ENCODE data around the gene PARK7. TPM values are rescaled to one million over a fixed set of nuclear protein-coding genes. Genes with fewer than 3 reads are reported as not detected.

Gene PARK7
- total RNA-seq, 4 donors from 2014 or later = 40.4 to 103 (median 82.8) TPM

GRCh38 chr1:8027748-8028570, 66.4 kb downstream of the PARK7 start:
- Histone ChIP-seq H3K27ac (peak overlapping the region; percentile 92 to 96 (median 94)), H3K27me3 (no peaks in the 10 kb centered on the region), H3K4me1 (peaks cover 13 to 61% (median 38%) of the 10 kb centered on the region in 4 donors), H3K36me3 (no peaks in the 10 kb centered on the region), H3K4me3 (peak overlapping the region in 1 of 4 donors; percentile 92), H3K9me3 (no peaks in the 10 kb centered on the region)
- intact Hi-C loops (cut with DNase I; ENCODE audit: low total_unique reads) = loop anchor here (5.0 to 10.0 kb wide), 3 partner anchors 109 to 289 kb away; partner anchors contain the start of gene SLC45A1
- no peak for TF ChIP-seq EP300 (IDR thresholded peaks at IDR 0.05; ENCODE audit: low read depth)
- TF ChIP-seq CTCF (IDR thresholded peaks at IDR 0.05) = peak in 2 of 5 experiments; percentile 13 to 15
- peak; percentile 7 for TF ChIP-seq POLR2A (IDR thresholded peaks at IDR 0.05)
- peak in 2 of 3 donors; percentile 19 to 27 for TF ChIP-seq POLR2AphosphoS5 (IDR thresholded peaks at IDR 0.05)
- in situ Hi-C loops (cut with MboI; ENCODE audit: low pct_ligation_motif_present in 1 of 4, low pct_unique_long_range_greater_than_20kb in 1 of 4, low sequenced_read_pairs in 3 of 4) = no loop called here
- WGBS, 2 donors (ENCODE audit: low coverage in 1 of 2) = 34 to 37% methylated on average over 8 of the region's 8 CpGs
- no peak for DNase-seq

GRCh38 chr1:8028571-8028910, 67.0 kb downstream of the PARK7 start:
- no peaks in the 10 kb centered on the region for H3K36me3 ChIP-seq
- DNase-seq = no peak
- intact Hi-C loops (cut with DNase I; ENCODE audit: low total_unique reads) = loop anchor here (5.0 to 10.0 kb wide), 3 partner anchors 109 to 289 kb away; partner anchors contain the start of gene SLC45A1
- H3K4me3 ChIP-seq = no peak overlapping the region
- peaks cover 13 to 56% (median 33%) of the 10 kb centered on the region in 4 donors for H3K4me1 ChIP-seq
- H3K9me3 ChIP-seq = no peaks in the 10 kb centered on the region
- WGBS, 2 donors (ENCODE audit: low coverage in 1 of 2) = 20 to 58% methylated on average over 1 of the region's 1 CpG
- no peak for TF ChIP-seq EP300 (IDR thresholded peaks at IDR 0.05; ENCODE audit: low read depth)
- TF ChIP-seq POLR2A (IDR thresholded peaks at IDR 0.05) = peak; percentile 7
- no peak for TF ChIP-seq CTCF (IDR thresholded peaks at IDR 0.05)
- no peak for TF ChIP-seq POLR2AphosphoS5 (IDR thresholded peaks at IDR 0.05)
- no peaks in the 10 kb centered on the region for H3K27me3 ChIP-seq
- in situ Hi-C loops (cut with MboI; ENCODE audit: low pct_ligation_motif_present in 1 of 4, low pct_unique_long_range_greater_than_20kb in 1 of 4, low sequenced_read_pairs in 3 of 4) = no loop called here
- H3K27ac ChIP-seq = peak overlapping the region; percentile 92 to 96 (median 94)

- in situ Hi-C loops (cut with MboI; ENCODE audit: low pct_ligation_motif_present in 1 of 4, low pct_unique_long_range_greater_than_20kb in 1 of 4, low sequenced_read_pairs in 3 of 4) = no loop called here
- TF ChIP-seq CTCF (IDR thresholded peaks at IDR 0.05) (peak; percentile 54 to 76 (median 65)), POLR2AphosphoS5 (IDR thresholded peaks at IDR 0.05) (no peak)
- Histone ChIP-seq H3K4me1 (peaks cover 13 to 38% (median 30%) of the 10 kb centered on the region in 4 donors), H3K9me3 (no peaks in the 10 kb centered on the region), H3K4me3 (no peak overlapping the region), H3K27me3 (no peaks in the 10 kb centered on the region), H3K27ac (no peak overlapping the region), H3K36me3 (no peaks in the 10 kb centered on the region)
- DNase-seq = no peak
- intact Hi-C loops (cut with DNase I; ENCODE audit: low total_unique reads) = no loop called here
- 74 to 80% methylated on average over 8 to 9 of the region's 9 CpGs for WGBS, 2 donors (ENCODE audit: low coverage in 1 of 2)
Measured at GRCh38 chr1:8031176-8031785, 69.8 kb downstream of the PARK7 start.

GRCh38 chr1:8032366-8032910, 70.9 kb downstream of the PARK7 start:
- Histone ChIP-seq H3K27me3 (no peaks in the 10 kb centered on the region), H3K4me3 (no peak overlapping the region), H3K9me3 (no peaks in the 10 kb centered on the region), H3K27ac (no peak overlapping the region), H3K4me1 (peaks cover 7 to 27% (median 19%) of the 10 kb centered on the region in 4 donors), H3K36me3 (no peaks in the 10 kb centered on the region)
- in situ Hi-C loops (cut with MboI; ENCODE audit: low pct_ligation_motif_present in 1 of 4, low pct_unique_long_range_greater_than_20kb in 1 of 4, low sequenced_read_pairs in 3 of 4) = no loop called here
- WGBS, 2 donors (ENCODE audit: low coverage in 1 of 2) = 88 to 96% methylated on average over 1 to 3 of the region's 3 CpGs
- DNase-seq = no peak
- TF ChIP-seq POLR2A (IDR thresholded peaks at IDR 0.05) (no peak), POLR2AphosphoS5 (IDR thresholded peaks at IDR 0.05) (no peak), EP300 (IDR thresholded peaks at IDR 0.05; ENCODE audit: low read depth) (no peak), CTCF (IDR thresholded peaks at IDR 0.05) (no peak)
- intact Hi-C loops (cut with DNase I; ENCODE audit: low total_unique reads) = no loop called here

All from transverse colon (tissue), 4 donors.